Kidney epithelial cell (primary cell): ENCODE results near the gene ATR. TPM values are rescaled to one million over a fixed set of nuclear protein-coding genes. Genes with fewer than 3 reads are reported as not detected.
"Not testable (repeated sequence)": the region's sequence is repeated elsewhere in the genome, so short reads cannot be mapped to it uniquely, and the experiment has no call there.

Experiments used
- DNase-seq: peaks from one replicate; pipeline ENCODE4 v3.0.0-alpha.2; 2010; ENCODE audit warnings: low read depth
- H3K27me3 ChIP-seq: 2 replicates; pipeline ENCODE4 v1.6.0; 2011; ENCODE audit warnings: low read length; ENCODE audit not compliant: control insufficient read depth, insufficient read depth
- H3K36me3 ChIP-seq: 2 replicates; pipeline ENCODE4 v1.5.1; 2011; ENCODE audit warnings: low read length; ENCODE audit not compliant: control insufficient read depth, insufficient read depth
- H3K4me3 ChIP-seq: 2 replicates; pipeline ENCODE4 v1.5.1; 2011; ENCODE audit warnings: low read depth, mild to moderate bottlenecking, control low read depth, low read length
- CTCF ChIP-seq: IDR thresholded peaks from 2 replicates; pipeline ENCODE4 v1.5.1; 2011; ENCODE audit warnings: mild to moderate bottlenecking, moderate library complexity, low read length, control low read depth, inconsistent platforms; ENCODE audit not compliant: insufficient read depth, poor library complexity, severe bottlenecking
- total RNA-seq: library from RNA; depleted of rRNA; stranded (reverse); fragments of >200 nt; gene quantifications from 2 replicates; pipeline ENCODE4 v1.2.3, GENCODE V29; 2015

ATR gene
- total RNA-seq, 1 donor from 2014 or later = 23.6 TPM

- DNase-seq = no peak
- no peak for TF ChIP-seq CTCF
- H3K27me3 ChIP-seq = no peaks in the 10 kb centered on the region
- no peak overlapping the region for H3K4me3 ChIP-seq
- no peaks in the 10 kb centered on the region for H3K36me3 ChIP-seq
Measured at GRCh38 chr3:142588703-142589102, 10.2 kb upstream of the ATR start.

- peak; percentile 65 for TF ChIP-seq CTCF
- Histone ChIP-seq H3K4me3 (no peak overlapping the region), H3K36me3 (no peaks in the 10 kb centered on the region), H3K27me3 (no peaks in the 10 kb centered on the region)
- DNase-seq = no peak
Measured at GRCh38 chr3:142586803-142587406, 8.4 kb upstream of the ATR start.

- H3K4me3 ChIP-seq, DNase-seq, H3K36me3 ChIP-seq, H3K27me3 ChIP-seq: not testable (repeated sequence)
Measured at GRCh38 chr3:142581070-142581469, 2.5 kb upstream of the ATR start.

- no peak for TF ChIP-seq CTCF
- DNase-seq = no peak
- H3K27me3 ChIP-seq = no peaks in the 10 kb centered on the region
- no peak overlapping the region for H3K4me3 ChIP-seq
- no peaks in the 10 kb centered on the region for H3K36me3 ChIP-seq
Measured at GRCh38 chr3:142580061-142580423, 1.5 kb upstream of the ATR start.

- H3K27me3 ChIP-seq = no peaks in the 10 kb centered on the region
- DNase-seq = no peak
- TF ChIP-seq CTCF = no peak
- peak overlapping the region; percentile 88 for H3K4me3 ChIP-seq
- no peaks in the 10 kb centered on the region for H3K36me3 ChIP-seq
Measured at GRCh38 chr3:142577696-142578328, 721 bp downstream of the ATR start.

GRCh38 chr3:142576792-142577191, 1.7 kb downstream of the ATR start:
- H3K27me3 ChIP-seq = no peaks in the 10 kb centered on the region
- H3K4me3 ChIP-seq = no peak overlapping the region
- H3K36me3 ChIP-seq = no peaks in the 10 kb centered on the region
- TF ChIP-seq CTCF = no peak
- no peak for DNase-seq
